Effector memory CD8-positive, alpha-beta T cell (primary cell): Measurements from ENCODE around the gene ADCK2.
"Not testable (repeated sequence)": the region's sequence is repeated elsewhere in the genome, so short reads cannot be mapped to it uniquely, and the experiment has no call there.

Experiments used
- ATAC-seq: fragments of 150-1000 bp; cut with Tn5 transposase; replicated peaks from 2 replicates; pipeline ENCODE4 v1.10.0; 2021; ENCODE audit warnings: mild to moderate bottlenecking, moderate library complexity
- DNase-seq, 3 experiments: peaks; one replicate each; pipeline ENCODE4 v3.0.0; 2021
- H3K27ac Mint-ChIP-seq, 2 donors: one replicate each; pipeline ENCODE4 v1.8.0; 2022; ENCODE audit warnings: mild to moderate bottlenecking in 2 of 2, mixed read lengths in 2 of 2, moderate library complexity in 2 of 2
- H3K27me3 Mint-ChIP-seq, 2 donors: one replicate each; pipeline ENCODE4 v1.8.0; 2022; ENCODE audit warnings: mixed read lengths in 2 of 2
- H3K36me3 Mint-ChIP-seq: one replicate; pipeline ENCODE4 v1.8.0; 2022; ENCODE audit warnings: mild to moderate bottlenecking, moderate library complexity, mixed read lengths; ENCODE audit not compliant: insufficient read depth
- H3K4me1 Mint-ChIP-seq, 2 donors: one replicate each; pipeline ENCODE4 v1.8.0; 2022; ENCODE audit warnings: low read depth in 2 of 2, mixed read lengths in 2 of 2
- H3K4me3 Mint-ChIP-seq, 2 donors: one replicate each; pipeline ENCODE4 v1.8.0; 2022; ENCODE audit warnings: mild to moderate bottlenecking in 2 of 2, mixed read lengths in 2 of 2, moderate library complexity in 2 of 2
- H3K9me3 Mint-ChIP-seq, 2 donors: one replicate each; pipeline ENCODE4 v1.8.0; 2022; ENCODE audit warnings: mixed read lengths in 2 of 2

The ADCK2 gene

DNA sequence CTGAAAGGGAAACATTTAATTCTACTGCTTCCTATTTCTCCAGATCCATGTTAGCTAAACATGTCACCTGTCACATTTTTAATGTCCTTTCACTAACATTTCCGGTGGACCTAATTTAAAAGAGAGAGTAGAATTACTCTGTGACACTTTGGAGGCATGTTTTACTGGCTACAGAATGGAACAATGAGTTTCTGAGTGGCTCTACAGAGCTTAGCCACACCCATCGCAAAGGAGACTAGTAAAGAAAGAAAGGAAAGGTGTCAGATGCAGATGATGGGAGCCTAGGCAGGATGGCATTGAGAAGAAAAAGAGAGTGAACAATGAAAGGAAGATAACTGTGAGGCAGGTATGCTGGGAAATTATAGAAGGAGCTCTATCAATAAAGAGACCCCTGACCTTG lies 59.7 kb downstream of the ADCK2 start:
- DNase-seq (no peak), ATAC-seq (no peak)
- H3K27me3 Mint-ChIP-seq = no peaks in the 10 kb centered on the region
- H3K4me3 Mint-ChIP-seq = no peak overlapping the region
- H3K27ac Mint-ChIP-seq = no peak overlapping the region
- H3K36me3 Mint-ChIP-seq = peaks cover 33% of the 10 kb centered on the region
- no peaks in the 10 kb centered on the region for H3K4me1 Mint-ChIP-seq
- H3K9me3 Mint-ChIP-seq = no peaks in the 10 kb centered on the region

DNA sequence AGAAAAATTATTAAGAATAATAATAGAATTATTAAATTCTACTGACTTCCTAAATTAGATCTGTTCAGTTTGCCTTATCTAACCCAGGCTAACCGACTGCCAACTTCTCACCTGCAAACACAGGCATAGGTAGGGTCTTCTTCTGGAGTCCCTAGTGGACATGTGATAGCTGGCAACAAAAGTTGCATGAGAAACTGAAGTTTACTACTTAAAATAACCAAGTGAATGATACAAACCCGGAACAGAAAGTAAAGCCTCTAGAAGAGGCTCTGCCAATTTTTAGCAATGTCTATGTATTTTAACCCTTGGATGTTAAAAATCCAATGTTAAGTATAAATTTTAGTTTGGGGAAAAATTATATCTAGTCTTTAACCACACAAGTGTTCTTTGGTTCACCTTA lies 61.4 kb downstream of the ADCK2 start:
- Mint-ChIP-seq H3K27ac (no peak overlapping the region), H3K4me1 (no peaks in the 10 kb centered on the region), H3K27me3 (no peaks in the 10 kb centered on the region), H3K9me3 (no peaks in the 10 kb centered on the region), H3K36me3 (peaks cover 41% of the 10 kb centered on the region), H3K4me3 (no peak overlapping the region)
- DNase-seq (no peak), ATAC-seq (no peak)

DNA sequence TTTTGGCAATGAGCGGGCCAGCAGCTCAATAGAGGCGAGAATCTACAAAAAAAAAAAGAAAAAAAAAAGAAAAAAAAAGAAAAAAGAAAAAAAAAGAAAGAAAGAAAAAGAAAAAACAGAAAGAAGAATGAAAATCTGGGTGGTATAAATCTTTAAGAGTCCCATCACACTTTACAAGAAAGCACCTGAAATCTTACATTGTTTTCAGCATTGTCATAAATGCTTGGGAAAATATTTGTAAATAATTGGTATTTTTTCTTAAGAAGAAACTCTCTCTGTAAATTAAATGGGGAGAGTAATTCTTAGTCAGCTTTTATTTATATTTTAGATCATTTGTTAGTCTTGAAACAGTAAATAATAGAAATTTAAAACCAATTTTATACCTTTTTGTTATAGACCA lies 62.0 kb downstream of the ADCK2 start:
- Mint-ChIP-seq H3K27ac (no peak overlapping the region), H3K4me1 (no peaks in the 10 kb centered on the region), H3K27me3 (no peaks in the 10 kb centered on the region), H3K4me3 (no peak overlapping the region), H3K36me3 (peaks cover 41% of the 10 kb centered on the region), H3K9me3 (no peaks in the 10 kb centered on the region)
- DNase-seq (no peak), ATAC-seq (no peak)

DNA sequence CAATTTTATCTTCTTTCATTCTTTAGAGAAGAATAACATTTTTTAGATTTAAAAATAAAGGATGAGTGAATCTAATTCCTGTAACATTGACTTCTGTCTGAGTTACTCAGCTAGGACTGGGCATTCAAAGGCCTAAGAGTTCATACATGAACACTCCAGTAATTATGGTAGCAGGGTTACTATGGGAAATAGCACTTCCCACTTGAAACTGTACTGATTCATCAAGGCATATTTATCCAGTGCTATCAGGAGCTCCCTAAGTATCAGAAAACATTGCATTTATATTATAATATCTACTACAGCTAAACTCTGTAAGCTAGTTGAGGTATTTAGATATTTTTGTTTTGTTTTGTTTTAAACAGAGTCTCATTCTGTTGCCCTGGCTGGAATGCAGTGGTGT lies 65.5 kb downstream of the ADCK2 start:
- Mint-ChIP-seq H3K9me3 (no peaks in the 10 kb centered on the region), H3K36me3 (peaks cover 37% of the 10 kb centered on the region), H3K4me1 (no peaks in the 10 kb centered on the region), H3K4me3 (no peak overlapping the region), H3K27me3 (no peaks in the 10 kb centered on the region), H3K27ac (no peak overlapping the region)
- no peak for ATAC-seq
- DNase-seq = no peak

DNA sequence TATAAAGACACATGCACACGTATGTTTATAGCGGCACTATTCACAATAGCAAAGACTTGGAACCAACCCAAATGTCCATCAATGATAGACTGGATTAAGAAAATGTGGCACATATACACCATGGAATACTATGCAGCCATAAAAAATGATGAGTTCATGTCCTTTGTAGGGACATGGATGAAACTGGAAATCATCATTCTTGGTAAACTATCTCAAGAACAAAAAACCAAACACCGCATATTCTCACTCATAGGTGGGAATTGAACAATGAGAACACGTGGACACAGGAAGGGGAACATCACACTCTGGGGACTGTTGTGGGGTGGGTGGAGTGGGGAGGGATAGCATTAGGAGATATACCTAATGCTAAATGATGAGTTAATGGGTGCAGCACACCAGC lies 70.5 kb downstream of the ADCK2 start:
- not testable (repeated sequence) for H3K27ac Mint-ChIP-seq, H3K4me1 Mint-ChIP-seq, DNase-seq, H3K4me3 Mint-ChIP-seq, H3K27me3 Mint-ChIP-seq, H3K9me3 Mint-ChIP-seq, ATAC-seq
- peaks cover 19% of the 10 kb centered on the region for H3K36me3 Mint-ChIP-seq

DNA sequence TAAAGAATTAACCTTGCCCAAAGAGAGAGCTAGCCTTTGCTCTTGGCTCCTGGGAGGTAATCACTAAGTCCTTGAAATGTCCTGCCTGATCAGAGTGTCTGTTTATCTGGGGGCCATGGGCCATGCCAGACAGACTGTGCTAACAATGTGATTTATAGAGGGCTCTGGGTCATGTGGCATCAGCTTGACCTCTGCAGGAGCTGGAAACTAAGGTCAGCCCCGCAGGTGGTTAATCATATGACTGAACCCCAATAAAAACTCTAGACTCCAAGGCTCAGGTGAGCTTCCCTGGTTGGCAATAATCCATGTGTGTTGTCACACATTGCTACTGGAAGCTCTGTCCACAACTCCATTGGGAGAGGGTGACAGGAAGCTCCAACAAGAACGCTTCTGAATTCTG lies 71.3 kb downstream of the ADCK2 start:
- Mint-ChIP-seq H3K9me3 (no peaks in the 10 kb centered on the region), H3K27me3 (no peaks in the 10 kb centered on the region), H3K36me3 (peaks cover 11% of the 10 kb centered on the region), H3K27ac (no peak overlapping the region), H3K4me1 (no peaks in the 10 kb centered on the region), H3K4me3 (no peak overlapping the region)
- no peak for DNase-seq
- no peak for ATAC-seq
